ENCODE data around the gene SEMA5A. TPM values are rescaled to one million over a fixed set of nuclear protein-coding genes. Genes with fewer than 3 reads are reported as not detected.
"Not testable (repeated sequence)": the region's sequence is repeated elsewhere in the genome, so short reads cannot be mapped to it uniquely, and the experiment has no call there.

The SEMA5A gene
- total RNA-seq, 1 experiment from 2014 or later: 15.9 TPM

- Histone ChIP-seq H3K27me3 (replicated peaks) (no peaks in the 10 kb centered on the region), H3K9me3 (replicated peaks) (no peaks in the 10 kb centered on the region; the same call in 1 of the 2 replicates), H3K4me3 (no peak overlapping the region), H3K27ac (no peak overlapping the region), H3K4me1 (replicated peaks) (peaks cover 15% of the 10 kb centered on the region), H3K36me3 (peaks cover 3% of the 10 kb centered on the region)
- DNase-seq (ENCODE audit: low read depth in 1 of 2, low spot score in 2 of 2): no peak
These were observed 171.8 kb downstream of the SEMA5A start for GRCh38 chr5:9374025-9374424.

GRCh38 chr5:9373571-9373970 lies 172.3 kb downstream of the SEMA5A start:
- H3K4me1 ChIP-seq (replicated peaks): peaks cover 15% of the 10 kb centered on the region
- H3K27me3 ChIP-seq (replicated peaks): no peaks in the 10 kb centered on the region
- no peak overlapping the region for H3K4me3 ChIP-seq
- peak in 1 of 2 experiments; percentile 46 for DNase-seq (ENCODE audit: low read depth in 1 of 2, low spot score in 2 of 2)
- peaks cover 3% of the 10 kb centered on the region; the same call in 1 of the 2 replicates for H3K36me3 ChIP-seq
- H3K9me3 ChIP-seq (replicated peaks): peaks cover 3% of the 10 kb centered on the region; the same call in 1 of the 2 replicates
- H3K27ac ChIP-seq: no peak overlapping the region

- no peaks in the 10 kb centered on the region for H3K36me3 ChIP-seq
- no peak for DNase-seq (ENCODE audit: low read depth in 1 of 2, low spot score in 2 of 2)
- H3K27ac ChIP-seq: no peak overlapping the region
- H3K4me1 ChIP-seq (replicated peaks): peaks cover 15% of the 10 kb centered on the region
- H3K9me3 ChIP-seq (replicated peaks): peaks cover 5% of the 10 kb centered on the region; the same call in 1 of the 2 replicates
- no peaks in the 10 kb centered on the region for H3K27me3 ChIP-seq (replicated peaks)
- no peak overlapping the region for H3K4me3 ChIP-seq
These were observed 175.6 kb downstream of the SEMA5A start for GRCh38 chr5:9370256-9370655.

GRCh38 chr5:9365512-9365911 lies 180.4 kb downstream of the SEMA5A start:
- no peak overlapping the region for H3K27ac ChIP-seq
- H3K27me3 ChIP-seq (replicated peaks): no peaks in the 10 kb centered on the region
- peaks cover 5% of the 10 kb centered on the region; the same call in 1 of the 2 replicates for H3K9me3 ChIP-seq (replicated peaks)
- no peaks in the 10 kb centered on the region for H3K4me1 ChIP-seq (replicated peaks)
- no peak overlapping the region for H3K4me3 ChIP-seq
- no peak for DNase-seq (ENCODE audit: low read depth in 1 of 2, low spot score in 2 of 2)
- no peaks in the 10 kb centered on the region for H3K36me3 ChIP-seq

- Histone ChIP-seq H3K27ac (no peak overlapping the region), H3K27me3 (replicated peaks) (no peaks in the 10 kb centered on the region), H3K4me3 (no peak overlapping the region), H3K36me3 (no peaks in the 10 kb centered on the region), H3K9me3 (replicated peaks) (0 out of 2 replicates have a peak, but pooled peaks cover 1% of the 10 kb centered on the region), H3K4me1 (replicated peaks) (peaks cover 17% of the 10 kb centered on the region)
- no peak for DNase-seq (ENCODE audit: low read depth in 1 of 2, low spot score in 2 of 2)
These were observed 182.4 kb downstream of the SEMA5A start for GRCh38 chr5:9363449-9363848.

GRCh38 chr5:9363026-9363425 lies 182.8 kb downstream of the SEMA5A start:
- Histone ChIP-seq H3K36me3 (no peaks in the 10 kb centered on the region), H3K4me1 (replicated peaks) (peaks cover 22% of the 10 kb centered on the region), H3K27me3 (replicated peaks) (no peaks in the 10 kb centered on the region), H3K4me3 (no peak overlapping the region), H3K27ac (no peak overlapping the region), H3K9me3 (replicated peaks) (no peaks in the 10 kb centered on the region)
- DNase-seq (ENCODE audit: low read depth in 1 of 2, low spot score in 2 of 2): no peak

GRCh38 chr5:9362600-9362999 lies 183.3 kb downstream of the SEMA5A start:
- H3K4me3 ChIP-seq: no peak overlapping the region
- no peak for DNase-seq (ENCODE audit: low read depth in 1 of 2, low spot score in 2 of 2)

GRCh38 chr5:9361835-9362234 lies 184.0 kb downstream of the SEMA5A start:
- Histone ChIP-seq H3K27ac (no peak overlapping the region), H3K4me1 (replicated peaks) (peaks cover 34% of the 10 kb centered on the region), H3K27me3 (replicated peaks) (no peaks in the 10 kb centered on the region), H3K36me3 (no peaks in the 10 kb centered on the region), H3K4me3 (no peak overlapping the region), H3K9me3 (replicated peaks) (no peaks in the 10 kb centered on the region)
- DNase-seq (ENCODE audit: low read depth in 1 of 2, low spot score in 2 of 2): peak; percentile 53 to 60

More at GRCh38 chr5:9362600-9362999, 183.3 kb downstream of the SEMA5A start:
- H3K27ac ChIP-seq: no peak overlapping the region
- no peaks in the 10 kb centered on the region for H3K27me3 ChIP-seq (replicated peaks)
- no peaks in the 10 kb centered on the region for H3K36me3 ChIP-seq
- H3K4me1 ChIP-seq (replicated peaks): peaks cover 26% of the 10 kb centered on the region
- H3K9me3 ChIP-seq (replicated peaks): no peaks in the 10 kb centered on the region

- DNase-seq (ENCODE audit: low read depth in 1 of 2, low spot score in 2 of 2): peak in 1 of 2 experiments; percentile 87
These were observed 186.8 kb downstream of the SEMA5A start for GRCh38 chr5:9358961-9359685.

GRCh38 chr5:9356351-9356825 lies 189.5 kb downstream of the SEMA5A start:
- H3K27me3 ChIP-seq (replicated peaks): no peaks in the 10 kb centered on the region
- peak; percentile 91 to 97 for DNase-seq (ENCODE audit: low read depth in 1 of 2, low spot score in 2 of 2)
- H3K36me3 ChIP-seq: no peaks in the 10 kb centered on the region
- H3K9me3 ChIP-seq (replicated peaks): no peaks in the 10 kb centered on the region
- H3K4me1 ChIP-seq (replicated peaks): peaks cover 52% of the 10 kb centered on the region
- no peak overlapping the region for H3K4me3 ChIP-seq
- peak overlapping the region; percentile 31 for H3K27ac ChIP-seq

More at GRCh38 chr5:9358961-9359685, 186.8 kb downstream of the SEMA5A start:
- no peaks in the 10 kb centered on the region for H3K9me3 ChIP-seq (replicated peaks)
- no peaks in the 10 kb centered on the region for H3K27me3 ChIP-seq (replicated peaks)
- H3K4me1 ChIP-seq (replicated peaks): peaks cover 52% of the 10 kb centered on the region
- H3K36me3 ChIP-seq: no peaks in the 10 kb centered on the region
- no peak overlapping the region for H3K4me3 ChIP-seq
- H3K27ac ChIP-seq: peak overlapping the region; percentile 44

- no peak overlapping the region for H3K4me3 ChIP-seq
- no peaks in the 10 kb centered on the region for H3K36me3 ChIP-seq
These were observed 191.4 kb downstream of the SEMA5A start for GRCh38 chr5:9354336-9355081.

GRCh38 chr5:9353048-9353447 lies 192.8 kb downstream of the SEMA5A start:
- H3K27ac ChIP-seq; H3K36me3 ChIP-seq; H3K27me3 ChIP-seq (replicated peaks); H3K9me3 ChIP-seq (replicated peaks); H3K4me3 ChIP-seq; DNase-seq (ENCODE audit: low read depth in 1 of 2, low spot score in 2 of 2): not testable (repeated sequence)
- H3K4me1 ChIP-seq (replicated peaks): peaks cover 62% of the 10 kb centered on the region

More at GRCh38 chr5:9354336-9355081, 191.4 kb downstream of the SEMA5A start:
- Histone ChIP-seq H3K4me1 (replicated peaks) (peaks cover 62% of the 10 kb centered on the region), H3K27ac (no peak overlapping the region), H3K9me3 (replicated peaks) (no peaks in the 10 kb centered on the region), H3K27me3 (replicated peaks) (no peaks in the 10 kb centered on the region)
- no peak for DNase-seq (ENCODE audit: low read depth in 1 of 2, low spot score in 2 of 2)

- no peak overlapping the region for H3K27ac ChIP-seq
- no peak for DNase-seq (ENCODE audit: low read depth in 1 of 2, low spot score in 2 of 2)
- no peaks in the 10 kb centered on the region for H3K9me3 ChIP-seq (replicated peaks)
- H3K36me3 ChIP-seq: no peaks in the 10 kb centered on the region
- peaks cover 56% of the 10 kb centered on the region for H3K4me1 ChIP-seq (replicated peaks)
- H3K4me3 ChIP-seq: no peak overlapping the region
- H3K27me3 ChIP-seq (replicated peaks): no peaks in the 10 kb centered on the region
These were observed 194.3 kb downstream of the SEMA5A start for GRCh38 chr5:9351546-9351945.

- H3K27ac ChIP-seq: no peak overlapping the region
These were observed 195.5 kb downstream of the SEMA5A start for GRCh38 chr5:9350301-9350797.

More at GRCh38 chr5:9350301-9350797, 195.5 kb downstream of the SEMA5A start:
- Histone ChIP-seq H3K27me3 (replicated peaks) (no peaks in the 10 kb centered on the region), H3K9me3 (replicated peaks) (no peaks in the 10 kb centered on the region), H3K4me3 (no peak overlapping the region), H3K4me1 (replicated peaks) (peaks cover 45% of the 10 kb centered on the region), H3K36me3 (no peaks in the 10 kb centered on the region)
- DNase-seq (ENCODE audit: low read depth in 1 of 2, low spot score in 2 of 2): peak in 1 of 2 experiments; percentile 49
